OCI-LY3 (cell line): ENCODE data around the gene IFNA13.

Experiments
- H2AFZ ChIP-seq: fragments of 200-600, 300-600 bp; shearing (Covaris generic); 2 replicates; pipeline ENCODE4 v1.6.0; 2014; ENCODE audit warnings: antibody characterized with exemption, low read depth, low read length
- H3K27ac ChIP-seq: fragments of 200-600, 300-600 bp; sonication (generic); 2 replicates; pipeline ENCODE4 v1.5.1; 2014; ENCODE audit warnings: mild to moderate bottlenecking, low read length, moderate library complexity, mixed read lengths
- H3K27me3 ChIP-seq: fragments of 200-600, 300-600 bp; sonication (generic); 2 replicates; pipeline ENCODE4 v1.6.1; 2014; ENCODE audit warnings: low read depth, low read length, mixed read lengths
- H3K36me3 ChIP-seq: fragments of 200-600, 300-600 bp; sonication (generic); replicated peaks from 2 replicates; pipeline ENCODE3; 2014; ENCODE audit warnings: low read depth, low read length, mixed read lengths
- H3K4me1 ChIP-seq: fragments of 300-600, 200-600 bp; sonication (generic); 2 replicates; pipeline ENCODE4 v1.6.1; 2014; ENCODE audit warnings: low read length, mixed read lengths
- H3K4me2 ChIP-seq: fragments of 200-600, 300-600 bp; sonication (generic); 2 replicates; pipeline ENCODE4 v1.6.1; 2014; ENCODE audit warnings: low read length, mixed read lengths
- H3K4me3 ChIP-seq: fragments of 300-600, 200-600 bp; sonication (generic); 2 replicates; pipeline ENCODE4 v1.5.1; 2014; ENCODE audit warnings: antibody characterized with exemption, mild to moderate bottlenecking, low read length, moderate library complexity
- H3K79me2 ChIP-seq: fragments of 300-600, 200-600 bp; shearing (Covaris generic); 2 replicates; pipeline ENCODE4 v1.6.1; 2014; ENCODE audit warnings: mild to moderate bottlenecking, low read length, mixed read lengths
- H3K9ac ChIP-seq: fragments of 300-600, 200-600 bp; shearing (Covaris generic); 2 replicates; pipeline ENCODE4 v1.6.0; 2014; ENCODE audit warnings: mild to moderate bottlenecking, low read length, moderate library complexity
- H3K9me3 ChIP-seq: fragments of 200-600, 300-600 bp; shearing (Covaris generic); 2 replicates; pipeline ENCODE4 v1.6.1; 2014; ENCODE audit warnings: low read length, mixed read lengths; ENCODE audit not compliant: insufficient read depth
- H4K20me1 ChIP-seq: fragments of 200-600, 300-600 bp; sonication (generic); 2 replicates; pipeline ENCODE4 v1.6.1; 2016; ENCODE audit warnings: low read length, mixed read lengths; ENCODE audit not compliant: insufficient read depth
- CTCF ChIP-seq: fragments of 200-600, 300-600 bp; sonication (generic); IDR thresholded peaks from 2 replicates; pipeline ENCODE4 v1.5.1; 2014; ENCODE audit warnings: antibody characterized with exemption, low read length, low read depth
- EZH2phosphoT487 ChIP-seq: fragments of 200-600 bp; shearing (Covaris generic); IDR thresholded peaks from 2 replicates; pipeline ENCODE4 v1.6.1; 2018; ENCODE audit warnings: antibody characterized with exemption, mixed run types, low read depth

The IFNA13 gene

GRCh38 chr9:21317956-21318923 is 49.6 kb downstream of the IFNA13 start:
- no peak overlapping the region for H2AFZ ChIP-seq
- H3K4me2 ChIP-seq = no peak overlapping the region
- no peak overlapping the region for H3K4me3 ChIP-seq
- peaks cover 41% of the 10 kb centered on the region for H3K27me3 ChIP-seq
- no peaks in the 10 kb centered on the region for H3K79me2 ChIP-seq
- no peaks in the 10 kb centered on the region for H3K4me1 ChIP-seq
- no peak overlapping the region for H3K27ac ChIP-seq
- no peaks in the 10 kb centered on the region for H3K9me3 ChIP-seq
- H4K20me1 ChIP-seq = no peaks in the 10 kb centered on the region
- peaks cover under 1% of the 10 kb centered on the region for H3K36me3 ChIP-seq
- H3K9ac ChIP-seq = no peak overlapping the region
- TF ChIP-seq EZH2phosphoT487 = no peak
- peak; percentile 59 for TF ChIP-seq CTCF
